Vagina (tissue), 2 donors: ENCODE data around the gene TMEM237.

Experiments used
- CTCF ChIP-seq, 3 experiments: fragments of 450-650 bp in 2 of 3; fragments of 200-600 bp in 1 of 3; sonication (generic) in 1 of 3; IDR thresholded peaks; one replicate each; pipeline ENCODE4 v1.5.1; 2017 to 2019; ENCODE audit warnings: antibody characterized with exemption in 3 of 3, mild to moderate bottlenecking in 2 of 3, moderate library complexity in 2 of 3
- POLR2A ChIP-seq, 2 donors: fragments of 450-650 bp; IDR thresholded peaks; one replicate each; pipeline ENCODE4 v1.6.1; 2017; ENCODE audit warnings: antibody characterized with exemption in 2 of 2, mild to moderate bottlenecking in 2 of 2, moderate library complexity in 2 of 2
- POLR2AphosphoS5 ChIP-seq, 2 donors: sonication (generic); formaldehyde crosslinking; IDR thresholded peaks; one replicate each; pipeline ENCODE4 v1.9.0; 2017; ENCODE audit warnings: antibody characterized with exemption in 2 of 2, mild to moderate bottlenecking in 2 of 2, low read depth in 1 of 2; ENCODE audit not compliant: insufficient read depth in 1 of 2

DNA sequence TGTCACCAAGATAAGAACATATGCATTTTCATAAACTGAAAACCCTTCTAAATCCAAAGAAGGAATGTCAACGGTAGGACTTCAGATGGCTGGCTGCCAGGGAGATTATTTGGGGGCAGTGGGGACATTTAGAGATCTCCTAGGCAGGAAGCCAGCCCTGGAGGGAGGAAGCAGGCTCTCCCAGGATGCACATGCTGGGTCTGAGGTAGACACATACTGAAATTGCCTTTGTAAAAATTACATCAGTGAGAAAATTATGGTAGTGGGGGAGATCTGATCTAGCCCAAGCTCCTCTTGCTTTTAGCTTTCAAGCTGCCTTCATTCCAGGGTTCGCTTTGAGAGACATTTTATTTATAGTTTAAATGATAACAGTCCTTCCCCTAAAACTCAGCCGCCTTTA lies 31.0 kb upstream of the TMEM237 start:
- TF ChIP-seq POLR2AphosphoS5 (IDR thresholded peaks at IDR 0.05; ENCODE audit: insufficient read depth in 1 of 2, low read depth in 1 of 2) (no peak), CTCF (IDR thresholded peaks at IDR 0.05) (no peak), POLR2A (IDR thresholded peaks at IDR 0.05) (no peak)
